HCT116 (cell line): ENCODE measurements around the gene GRAMD4.

Experiments used
- JUND ChIP-seq: IDR thresholded peaks from 2 replicates; pipeline ENCODE4 v1.6.1; 2012
- TF ChIP-seq, protein P1 (sequence below): IDR thresholded peaks from 2 replicates; pipeline ENCODE4 v1.6.1; 2012; ENCODE audit warnings: low read depth
- TF ChIP-seq, protein P2 (sequence below), 3 experiments: fragments of 200-600 bp in 1 of 3; sonication (generic) in 1 of 3; IDR thresholded peaks in 2 of 3; conservative IDR thresholded peaks in 1 of 3; 2 replicates each; pipeline ENCODE4 v1.5.1; 2012 to 2017; ENCODE audit warnings: low read depth in 2 of 3, low read length in 2 of 3, antibody characterized with exemption in 1 of 3, borderline replicate concordance in 1 of 3, control low read depth in 1 of 3, mild to moderate bottlenecking in 1 of 3, mixed read lengths in 1 of 3, mixed run types in 1 of 3, moderate library complexity in 1 of 3; ENCODE audit not compliant: insufficient read depth in 1 of 3

DNA sequence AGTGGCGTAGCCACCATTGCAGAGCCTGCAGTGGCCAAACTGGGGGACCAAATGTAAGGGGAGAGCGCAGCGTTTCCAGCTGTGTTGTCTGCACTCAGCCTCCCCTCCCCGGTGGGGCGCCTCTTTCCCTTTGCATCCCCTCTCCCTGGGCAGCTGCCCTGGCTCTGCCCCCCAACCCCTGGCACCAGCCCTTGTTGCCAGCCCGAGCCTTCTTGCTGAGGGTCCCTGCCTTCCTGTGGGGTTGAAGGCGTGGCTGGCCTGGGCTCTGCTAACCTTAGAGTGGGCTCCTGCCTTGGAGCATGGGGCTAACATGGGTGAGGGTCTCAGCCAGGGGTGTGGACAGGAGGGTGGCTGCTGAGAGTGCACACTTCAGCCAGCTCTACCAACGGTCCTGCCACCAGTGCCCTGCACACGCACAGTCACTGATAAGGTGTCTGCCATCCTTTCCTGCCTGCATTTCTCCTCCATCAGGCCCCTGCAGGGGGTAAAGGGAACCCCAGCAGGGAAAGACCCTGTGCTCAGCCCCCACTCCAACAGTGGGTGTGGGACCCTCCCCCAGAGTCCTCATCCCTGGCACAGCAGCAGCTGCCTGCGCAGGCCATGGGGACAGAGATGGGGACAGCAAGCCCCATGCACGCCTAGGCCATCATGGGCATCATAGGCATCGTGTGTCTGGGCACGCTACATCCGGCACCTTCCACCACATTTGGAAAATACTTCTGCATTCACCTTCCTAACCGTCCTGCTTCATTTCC, 74.4 kb downstream of the GRAMD4 start:
- TF ChIP-seq, protein P1, sequence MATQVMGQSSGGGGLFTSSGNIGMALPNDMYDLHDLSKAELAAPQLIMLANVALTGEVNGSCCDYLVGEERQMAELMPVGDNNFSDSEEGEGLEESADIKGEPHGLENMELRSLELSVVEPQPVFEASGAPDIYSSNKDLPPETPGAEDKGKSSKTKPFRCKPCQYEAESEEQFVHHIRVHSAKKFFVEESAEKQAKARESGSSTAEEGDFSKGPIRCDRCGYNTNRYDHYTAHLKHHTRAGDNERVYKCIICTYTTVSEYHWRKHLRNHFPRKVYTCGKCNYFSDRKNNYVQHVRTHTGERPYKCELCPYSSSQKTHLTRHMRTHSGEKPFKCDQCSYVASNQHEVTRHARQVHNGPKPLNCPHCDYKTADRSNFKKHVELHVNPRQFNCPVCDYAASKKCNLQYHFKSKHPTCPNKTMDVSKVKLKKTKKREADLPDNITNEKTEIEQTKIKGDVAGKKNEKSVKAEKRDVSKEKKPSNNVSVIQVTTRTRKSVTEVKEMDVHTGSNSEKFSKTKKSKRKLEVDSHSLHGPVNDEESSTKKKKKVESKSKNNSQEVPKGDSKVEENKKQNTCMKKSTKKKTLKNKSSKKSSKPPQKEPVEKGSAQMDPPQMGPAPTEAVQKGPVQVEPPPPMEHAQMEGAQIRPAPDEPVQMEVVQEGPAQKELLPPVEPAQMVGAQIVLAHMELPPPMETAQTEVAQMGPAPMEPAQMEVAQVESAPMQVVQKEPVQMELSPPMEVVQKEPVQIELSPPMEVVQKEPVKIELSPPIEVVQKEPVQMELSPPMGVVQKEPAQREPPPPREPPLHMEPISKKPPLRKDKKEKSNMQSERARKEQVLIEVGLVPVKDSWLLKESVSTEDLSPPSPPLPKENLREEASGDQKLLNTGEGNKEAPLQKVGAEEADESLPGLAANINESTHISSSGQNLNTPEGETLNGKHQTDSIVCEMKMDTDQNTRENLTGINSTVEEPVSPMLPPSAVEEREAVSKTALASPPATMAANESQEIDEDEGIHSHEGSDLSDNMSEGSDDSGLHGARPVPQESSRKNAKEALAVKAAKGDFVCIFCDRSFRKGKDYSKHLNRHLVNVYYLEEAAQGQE: no peak
- no peak for TF ChIP-seq JUND
- TF ChIP-seq, protein P2, sequence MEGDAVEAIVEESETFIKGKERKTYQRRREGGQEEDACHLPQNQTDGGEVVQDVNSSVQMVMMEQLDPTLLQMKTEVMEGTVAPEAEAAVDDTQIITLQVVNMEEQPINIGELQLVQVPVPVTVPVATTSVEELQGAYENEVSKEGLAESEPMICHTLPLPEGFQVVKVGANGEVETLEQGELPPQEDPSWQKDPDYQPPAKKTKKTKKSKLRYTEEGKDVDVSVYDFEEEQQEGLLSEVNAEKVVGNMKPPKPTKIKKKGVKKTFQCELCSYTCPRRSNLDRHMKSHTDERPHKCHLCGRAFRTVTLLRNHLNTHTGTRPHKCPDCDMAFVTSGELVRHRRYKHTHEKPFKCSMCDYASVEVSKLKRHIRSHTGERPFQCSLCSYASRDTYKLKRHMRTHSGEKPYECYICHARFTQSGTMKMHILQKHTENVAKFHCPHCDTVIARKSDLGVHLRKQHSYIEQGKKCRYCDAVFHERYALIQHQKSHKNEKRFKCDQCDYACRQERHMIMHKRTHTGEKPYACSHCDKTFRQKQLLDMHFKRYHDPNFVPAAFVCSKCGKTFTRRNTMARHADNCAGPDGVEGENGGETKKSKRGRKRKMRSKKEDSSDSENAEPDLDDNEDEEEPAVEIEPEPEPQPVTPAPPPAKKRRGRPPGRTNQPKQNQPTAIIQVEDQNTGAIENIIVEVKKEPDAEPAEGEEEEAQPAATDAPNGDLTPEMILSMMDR (IDR thresholded peaks at IDR 0.05 in 2 of 3, conservative IDR thresholded peaks at IDR 0.05 in 1 of 3; ENCODE audit: borderline replicate concordance in 1 of 3, insufficient read depth in 1 of 3, low read depth in 2 of 3, low read length in 2 of 3): no peak
